GM21786 (cell line): ENCODE data around the gene RAB5B.
"Not testable (repeated sequence)": the region's sequence is repeated elsewhere in the genome, so short reads cannot be mapped to it uniquely, and the experiment has no call there.

Experiments used
- ATAC-seq: cut with Tn5 transposase; IDR thresholded peaks from one replicate; pipeline ENCODE4 v1.9.1; 2021; ENCODE audit not compliant: unreplicated experiment

The RAB5B gene

GRCh38 chr12:55940065-55940732 lies 33.7 kb upstream of the RAB5B start:
- peak; percentile 93 for ATAC-seq

- ATAC-seq: no peak
Observed at GRCh38 chr12:55942055-55942454, 31.8 kb upstream of the RAB5B start.

- no peak for ATAC-seq
Observed at GRCh38 chr12:55942577-55943136, 31.2 kb upstream of the RAB5B start.

DNA sequence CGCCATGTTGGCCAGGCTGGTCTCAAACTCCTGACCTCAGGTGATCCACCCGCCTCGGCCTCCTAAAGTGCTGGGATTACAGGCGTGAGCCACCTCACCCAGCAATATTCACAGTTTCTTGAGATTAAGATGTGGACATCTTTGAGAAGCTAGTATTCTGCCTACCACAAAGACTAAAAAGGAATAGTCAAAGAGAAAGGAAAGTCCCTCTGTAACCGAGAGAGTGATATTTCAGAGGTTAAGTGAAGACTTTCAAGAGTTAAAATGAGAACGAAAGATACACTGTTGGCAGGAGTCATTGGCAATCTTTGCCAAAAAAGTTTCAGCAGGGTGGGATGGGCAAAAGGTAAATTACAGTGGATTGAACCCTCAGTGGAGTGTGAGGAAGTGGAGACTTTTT lies 27.3 kb upstream of the RAB5B start:
- no peak for ATAC-seq

GRCh38 chr12:55955344-55955743 lies 18.5 kb upstream of the RAB5B start:
- no peak for ATAC-seq

GRCh38 chr12:55955800-55956508 lies 17.9 kb upstream of the RAB5B start:
- no peak for ATAC-seq

- ATAC-seq: no peak
Observed at GRCh38 chr12:55957106-55957859, 16.6 kb upstream of the RAB5B start.

DNA sequence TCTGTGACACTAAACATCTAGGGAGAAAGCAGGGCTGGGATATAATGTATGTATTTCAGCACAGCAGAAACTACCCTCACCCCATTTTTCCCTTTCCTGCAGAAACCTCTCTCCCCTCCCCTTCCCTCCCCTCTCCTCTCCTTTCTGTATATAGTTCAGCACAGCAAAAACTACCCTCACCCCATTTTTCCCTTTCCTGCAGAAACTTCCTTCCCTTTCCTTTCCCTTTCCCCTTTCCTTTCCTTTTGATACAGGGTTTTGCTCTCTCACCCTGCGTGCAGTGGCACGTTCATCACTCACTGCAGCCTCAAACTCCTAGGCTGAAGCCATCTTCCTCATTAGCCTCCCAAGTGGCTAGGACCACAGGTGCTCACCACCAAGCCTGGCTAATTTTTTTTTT lies 10.1 kb upstream of the RAB5B start:
- ATAC-seq: no peak

GRCh38 chr12:55965240-55965639 lies 8.6 kb upstream of the RAB5B start:
- ATAC-seq: no peak

DNA sequence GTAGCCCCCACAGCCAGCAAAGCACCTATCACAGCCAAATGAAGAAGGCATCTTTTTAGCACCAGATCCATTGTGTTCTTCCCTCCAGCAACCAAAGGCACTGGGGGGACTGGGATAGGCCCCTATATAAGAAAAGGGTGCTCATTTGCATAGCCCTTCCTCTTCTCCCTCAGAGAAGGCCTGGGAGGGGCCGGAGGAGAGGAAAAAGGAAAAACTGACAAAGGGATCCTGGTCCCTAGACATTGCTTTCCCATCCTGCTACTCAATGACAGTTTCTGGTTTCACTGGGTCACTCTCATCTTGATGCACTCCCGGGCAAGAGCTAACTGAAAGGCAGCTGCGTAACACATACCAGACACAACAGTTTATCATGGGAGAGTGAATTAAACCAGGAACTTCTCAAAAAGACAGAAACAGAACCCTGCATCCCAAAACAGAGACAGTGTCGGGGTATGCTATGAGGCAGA lies 7.9 kb upstream of the RAB5B start, which contains the start of gene PMEL:
PMEL (minus strand) TSS at position 102 of the 467 bp plus-strand sequence; CDS start at position 71, 31 bp downstream.
- no peak for ATAC-seq

DNA sequence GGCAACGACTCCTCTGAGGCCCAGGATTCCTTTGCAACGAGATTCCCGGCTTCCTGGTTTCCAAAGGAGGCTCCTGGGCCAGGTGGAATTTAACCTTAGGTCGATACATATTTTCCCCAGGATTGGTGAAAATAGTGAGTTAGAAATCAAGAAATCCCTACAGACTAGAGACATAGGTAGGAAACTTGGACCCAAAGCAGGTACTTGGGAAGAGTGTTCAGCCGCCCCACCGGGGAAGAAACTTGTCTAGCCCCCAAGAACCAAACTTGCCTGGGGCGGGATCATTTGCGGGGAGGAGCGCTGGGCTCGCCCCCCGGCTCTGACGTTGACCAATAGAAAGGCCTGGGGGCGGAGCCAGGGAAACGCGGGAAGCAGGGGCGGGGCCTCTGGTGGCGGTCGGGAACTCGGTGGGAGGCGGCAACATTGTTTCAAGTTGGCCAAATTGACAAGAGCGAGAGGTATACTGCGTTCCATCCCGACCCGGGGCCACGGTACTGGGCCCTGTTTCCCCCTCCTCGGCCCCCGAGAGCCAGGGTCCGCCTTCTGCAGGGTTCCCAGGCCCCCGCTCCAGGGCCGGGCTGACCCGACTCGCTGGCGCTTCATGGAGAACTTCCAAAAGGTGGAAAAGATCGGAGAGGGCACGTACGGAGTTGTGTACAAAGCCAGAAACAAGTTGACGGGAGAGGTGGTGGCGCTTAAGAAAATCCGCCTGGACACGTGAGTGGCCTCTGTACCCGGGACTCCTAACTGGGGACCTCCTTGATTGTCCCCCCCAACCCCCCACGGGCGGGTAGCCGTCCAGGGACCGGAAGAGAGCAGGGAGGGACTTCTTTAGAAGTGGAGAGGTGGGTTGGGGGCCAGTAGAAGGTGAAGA lies 7.2 kb upstream of the RAB5B start, which contains the start of gene CDK2:
CDK2 (plus strand) TSS at position 423 of the 874 bp plus-strand sequence; CDS start at position 602, 179 bp downstream.
- peak; percentile 96 for ATAC-seq

DNA sequence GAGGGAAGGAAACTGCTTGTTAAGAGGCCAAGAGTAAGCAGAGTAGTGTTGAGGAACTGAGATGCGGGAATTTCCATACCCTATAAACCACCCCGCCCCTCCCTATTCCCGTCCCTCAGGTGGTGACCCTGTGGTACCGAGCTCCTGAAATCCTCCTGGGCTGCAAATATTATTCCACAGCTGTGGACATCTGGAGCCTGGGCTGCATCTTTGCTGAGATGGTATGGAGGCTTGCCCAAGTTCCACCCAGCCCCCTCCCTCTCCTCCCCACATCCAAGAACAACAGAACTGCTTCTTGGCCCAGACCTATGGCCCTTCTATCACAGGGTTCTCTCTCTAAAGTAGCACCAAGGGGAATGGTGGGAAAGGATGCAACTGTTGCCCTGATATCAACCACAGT lies 4.5 kb upstream of the RAB5B start:
- ATAC-seq: no peak

DNA sequence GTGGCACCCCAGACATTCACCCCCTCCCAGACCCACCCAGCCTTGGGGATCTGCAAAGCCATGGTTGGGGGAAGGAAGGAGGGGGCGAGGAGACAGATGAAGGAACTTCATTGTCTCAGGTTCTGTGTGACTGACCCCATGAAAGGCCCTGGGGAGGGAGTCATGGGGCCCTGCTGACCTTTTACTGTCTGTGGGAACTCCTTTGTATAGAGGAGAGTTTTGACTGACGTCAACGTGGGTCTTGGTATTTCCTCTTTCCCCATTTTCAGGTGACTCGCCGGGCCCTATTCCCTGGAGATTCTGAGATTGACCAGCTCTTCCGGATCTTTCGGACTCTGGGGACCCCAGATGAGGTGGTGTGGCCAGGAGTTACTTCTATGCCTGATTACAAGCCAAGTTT lies 3.1 kb upstream of the RAB5B start:
- no peak for ATAC-seq

DNA sequence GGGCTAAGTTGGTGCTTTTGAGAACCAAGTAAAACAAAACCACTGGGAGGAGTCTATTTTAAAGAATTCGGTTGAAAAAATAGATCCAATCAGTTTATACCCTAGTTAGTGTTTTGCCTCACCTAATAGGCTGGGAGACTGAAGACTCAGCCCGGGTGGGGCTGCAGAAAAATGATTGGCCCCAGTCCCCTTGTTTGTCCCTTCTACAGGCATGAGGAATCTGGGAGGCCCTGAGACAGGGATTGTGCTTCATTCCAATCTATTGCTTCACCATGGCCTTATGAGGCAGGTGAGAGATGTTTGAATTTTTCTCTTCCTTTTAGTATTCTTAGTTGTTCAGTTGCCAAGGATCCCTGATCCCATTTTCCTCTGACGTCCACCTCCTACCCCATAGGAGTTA lies 1.8 kb upstream of the RAB5B start:
- no peak for ATAC-seq

- ATAC-seq: no peak
Observed at GRCh38 chr12:55972456-55972855, 1.4 kb upstream of the RAB5B start.

DNA sequence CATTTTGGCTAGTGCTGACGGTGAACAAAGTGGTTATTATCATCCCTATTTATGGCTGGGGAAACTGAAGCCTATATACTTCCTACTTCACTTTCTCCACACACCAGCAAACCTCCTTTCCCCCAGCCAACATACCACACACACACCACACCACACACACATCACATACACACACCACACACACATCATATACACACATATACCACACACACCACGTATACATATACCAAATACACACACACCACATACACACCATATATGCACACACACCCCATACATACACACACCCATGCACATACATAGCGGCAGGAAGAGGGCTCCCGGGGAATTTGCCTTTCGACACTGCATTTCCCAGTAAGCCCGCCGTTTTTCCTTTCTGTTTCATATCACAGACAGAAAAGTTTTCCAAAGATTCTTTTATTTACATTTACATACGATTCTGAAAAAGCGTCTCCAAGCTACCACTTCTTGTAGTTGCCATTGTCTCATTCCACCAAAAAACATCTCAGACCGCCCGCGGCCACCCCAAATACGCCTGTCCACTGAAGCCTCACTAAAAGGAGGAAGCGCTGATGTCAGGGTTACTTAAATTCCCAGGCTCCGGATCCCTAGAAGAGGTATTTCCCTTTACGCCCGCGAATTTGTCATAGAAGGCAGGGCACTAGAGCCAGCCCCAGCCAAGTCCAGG lies 823 bp upstream of the RAB5B start:
- ATAC-seq: no peak

DNA sequence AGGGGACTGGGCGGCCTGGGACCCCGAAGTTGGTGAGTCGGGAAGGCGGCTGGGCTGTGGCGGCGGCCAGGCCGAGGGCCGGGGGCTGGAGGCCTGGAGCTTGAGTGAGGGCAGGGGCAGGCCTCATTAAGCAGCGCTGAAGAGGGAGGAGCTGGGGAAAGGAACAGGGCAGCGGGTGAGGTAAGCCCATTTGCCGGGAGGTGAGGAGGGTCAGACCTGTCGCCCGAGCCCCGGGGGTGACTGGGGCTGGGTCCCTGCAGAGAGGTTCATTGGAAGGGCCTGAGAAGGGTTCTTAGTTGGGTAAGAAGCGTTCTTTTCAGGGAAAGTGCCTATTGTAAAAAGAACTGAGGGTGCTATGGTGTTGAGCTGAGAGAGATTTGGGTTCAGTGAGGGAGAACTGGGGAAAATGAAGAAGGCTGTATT lies 441 bp downstream of the RAB5B start:
- no peak for ATAC-seq

GRCh38 chr12:55978393-55978792 lies 4.5 kb downstream of the RAB5B start:
- no peak for ATAC-seq

- no peak for ATAC-seq
Observed at GRCh38 chr12:55979069-55979468, 5.2 kb downstream of the RAB5B start.

- ATAC-seq: not testable (repeated sequence)
Observed at GRCh38 chr12:55981882-55982281, 8.0 kb downstream of the RAB5B start.
